Stomach (tissue), 9 donors: Measurements from ENCODE around the gene GORASP1. TPM values are rescaled to one million over a fixed set of nuclear protein-coding genes. Genes with fewer than 3 reads are reported as not detected.

ENCODE experiments used
- DNase-seq, 2 donors: peaks; one replicate each; pipeline versions ENCODE4 v3.0.0 to v3.0.0-alpha.2; 2013 to 2019
- H3K27ac ChIP-seq, 5 donors: fragments of 200-600 bp in 4 of 5; sonication (generic) in 4 of 5; one replicate each; pipeline ENCODE4 v1.5.1; 2013 to 2019; ENCODE audit warnings: mild to moderate bottlenecking in 1 of 5, moderate library complexity in 1 of 5
- H3K27me3 ChIP-seq, 3 donors: fragments of 200-600 bp; sonication (generic); one replicate each; pipeline ENCODE4 v1.5.1; 2017 to 2019; ENCODE audit warnings: mixed run types in 1 of 3
- H3K36me3 ChIP-seq, 4 donors: fragments of 200-600 bp; sonication (generic); 1 replicate in 3 of 4; 2 replicates in 1 of 4; pipeline ENCODE4 v1.5.1; 2016 to 2019
- H3K4me1 ChIP-seq, 4 donors: fragments of 200-600 bp; sonication (generic); one replicate each; pipeline ENCODE4 v1.5.1; 2016 to 2019
- H3K4me3 ChIP-seq, 4 donors: fragments of 200-600 bp; sonication (generic) in 3 of 4; one replicate each; pipeline ENCODE4 v1.5.1; 2016 to 2019; ENCODE audit warnings: mild to moderate bottlenecking in 1 of 4
- H3K9me3 ChIP-seq, 4 donors: fragments of 200-600 bp; sonication (generic); one replicate each; pipeline ENCODE4 v1.5.1; 2016 to 2019
- CTCF ChIP-seq, 7 experiments: fragments of 450-650 bp in 4 of 7; fragments of 200-600 bp in 3 of 7; sonication (generic) in 3 of 7; IDR thresholded peaks; one replicate each; pipeline ENCODE4 v1.5.1; 2016 to 2019; ENCODE audit warnings: antibody characterized with exemption in 7 of 7, control low read depth in 2 of 7, mild to moderate bottlenecking in 1 of 7
- EP300 ChIP-seq: sonication (generic); formaldehyde crosslinking; IDR thresholded peaks from one replicate; pipeline ENCODE4 v1.6.1; 2017; ENCODE audit warnings: antibody characterized with exemption
- POLR2A ChIP-seq, 4 donors: fragments of 450-650 bp; IDR thresholded peaks; one replicate each; pipeline ENCODE4 v1.6.1; 2016; ENCODE audit warnings: antibody characterized with exemption in 4 of 4, control low read depth in 2 of 4, mild to moderate bottlenecking in 1 of 4, moderate library complexity in 1 of 4
- POLR2AphosphoS5 ChIP-seq, 3 donors: sonication (generic); formaldehyde crosslinking; IDR thresholded peaks; one replicate each; pipeline ENCODE4 v1.6.1; 2016; ENCODE audit warnings: antibody characterized with exemption in 3 of 3
- WGBS, 5 donors: extraction: QIAGEN DNeasy Blood & Tissue Kit in 3 of 5; methylation state at CpG; one replicate each; pipeline versions ENCODE4 v1.1.5 to v1.1.7; 2013 to 2018; 5-methylcytosine and 5-hydroxymethylcytosine counted together
- intact Hi-C: fragments of 100-400 bp; cut with DNase I; formaldehyde crosslinking; loops from one replicate; pipeline ENCODE4 v1.15.1; 2023; ENCODE audit warnings: low total_unique reads
- polyA plus RNA-seq, 3 donors: library from polyadenylated mRNA; stranded (reverse); fragments of 200-250 nt; gene quantifications; one replicate each; pipeline ENCODE4 v1.2.3, GENCODE V29; 2013
- total RNA-seq, 5 donors: library from RNA; depleted of rRNA; stranded (reverse); fragments of >200 nt; gene quantifications; one replicate each; pipeline versions ENCODE4 v1.1.0 to v1.2.3, GENCODE V29; 2014 to 2016
- donor health status: healthy with polysubstance abuse.
- donor health status: Bipolar disorder and iron deficiency.
- donor health status: healthy.

GORASP1 gene
- total and polyA plus RNA-seq, 8 donors, result 9.3 to 68.7 (median 42.5) TPM

- TF ChIP-seq EP300 (no peak), POLR2A (IDR thresholded peaks at IDR 0.05) (no peak), CTCF (IDR thresholded peaks at IDR 0.05) (no peak), POLR2AphosphoS5 (IDR thresholded peaks at IDR 0.05) (no peak)
- Histone ChIP-seq H3K27me3 (no peaks in the 10 kb centered on the region), H3K27ac (no peak overlapping the region), H3K36me3 (peaks cover 0 to 29% (median 17%) of the 10 kb centered on the region in 4 donors), H3K4me1 (peaks cover 7 to 46% (median 31%) of the 10 kb centered on the region in 4 donors), H3K9me3 (no peaks in the 10 kb centered on the region), H3K4me3 (no peak overlapping the region)
- intact Hi-C loops, result no loop called here
- DNase-seq, result peak in 1 of 2 donors; percentile 9
- 72 to 80% (median 76%) methylated on average over 6 of the region's 6 CpGs for WGBS, 5 donors
Observed at GRCh38 chr3:39133822-39134221, 26.4 kb upstream of the GORASP1 start.

GRCh38 chr3:39133093-39133490, 25.7 kb upstream of the GORASP1 start:
- Histone ChIP-seq H3K9me3 (no peaks in the 10 kb centered on the region), H3K27me3 (no peaks in the 10 kb centered on the region), H3K4me1 (peaks cover 7 to 42% (median 30%) of the 10 kb centered on the region in 4 donors), H3K4me3 (no peak overlapping the region), H3K27ac (no peak overlapping the region), H3K36me3 (peaks cover 0 to 24% (median 18%) of the 10 kb centered on the region in 4 donors)
- DNase-seq, result no peak
- no peak for TF ChIP-seq CTCF (IDR thresholded peaks at IDR 0.05)
- no peak for TF ChIP-seq EP300
- TF ChIP-seq POLR2AphosphoS5 (IDR thresholded peaks at IDR 0.05), result no peak
- no peak for TF ChIP-seq POLR2A (IDR thresholded peaks at IDR 0.05)
- intact Hi-C loops, result no loop called here
- WGBS, 5 donors, result 79 to 100% (median 96%) methylated on average over 1 of the region's 1 CpG

GRCh38 chr3:39132096-39133092, 25.0 kb upstream of the GORASP1 start:
- peak in 1 of 2 donors; percentile 33 for DNase-seq
- intact Hi-C loops, result no loop called here
- Histone ChIP-seq H3K4me3 (no peak overlapping the region), H3K27me3 (no peaks in the 10 kb centered on the region), H3K9me3 (no peaks in the 10 kb centered on the region), H3K27ac (no peak overlapping the region), H3K4me1 (peaks cover 10 to 42% (median 30%) of the 10 kb centered on the region in 4 donors), H3K36me3 (peaks cover 0 to 23% (median 12%) of the 10 kb centered on the region in 4 donors)
- no peak for TF ChIP-seq POLR2A (IDR thresholded peaks at IDR 0.05)
- TF ChIP-seq EP300, result no peak
- TF ChIP-seq POLR2AphosphoS5 (IDR thresholded peaks at IDR 0.05), result no peak
- TF ChIP-seq CTCF (IDR thresholded peaks at IDR 0.05), result no peak
- 58 to 68% (median 68%) methylated on average over 10 to 11 of the region's 11 CpGs for WGBS, 5 donors

GRCh38 chr3:39130693-39131265, 23.4 kb upstream of the GORASP1 start:
- Histone ChIP-seq H3K4me1 (peaks cover 15 to 52% (median 37%) of the 10 kb centered on the region in 4 donors), H3K27me3 (no peaks in the 10 kb centered on the region), H3K4me3 (no peak overlapping the region), H3K9me3 (no peaks in the 10 kb centered on the region), H3K27ac (peak overlapping the region in 3 of 5 donors; percentile 24 to 37 (median 32)), H3K36me3 (peaks cover 0 to 18% (median 4%) of the 10 kb centered on the region in 4 donors)
- intact Hi-C loops, result no loop called here
- TF ChIP-seq EP300 (no peak), POLR2A (IDR thresholded peaks at IDR 0.05) (no peak), POLR2AphosphoS5 (IDR thresholded peaks at IDR 0.05) (no peak), CTCF (IDR thresholded peaks at IDR 0.05) (no peak)
- DNase-seq, result peak in 1 of 2 donors; percentile 49
- 60 to 67% (median 63%) methylated on average over 3 of the region's 3 CpGs for WGBS, 5 donors
